ENCODE results near the gene WDFY2.
"Not testable (repeated sequence)": the region's sequence is repeated elsewhere in the genome, so short reads cannot be mapped to it uniquely, and the experiment has no call there.

WDFY2 gene

DNA sequence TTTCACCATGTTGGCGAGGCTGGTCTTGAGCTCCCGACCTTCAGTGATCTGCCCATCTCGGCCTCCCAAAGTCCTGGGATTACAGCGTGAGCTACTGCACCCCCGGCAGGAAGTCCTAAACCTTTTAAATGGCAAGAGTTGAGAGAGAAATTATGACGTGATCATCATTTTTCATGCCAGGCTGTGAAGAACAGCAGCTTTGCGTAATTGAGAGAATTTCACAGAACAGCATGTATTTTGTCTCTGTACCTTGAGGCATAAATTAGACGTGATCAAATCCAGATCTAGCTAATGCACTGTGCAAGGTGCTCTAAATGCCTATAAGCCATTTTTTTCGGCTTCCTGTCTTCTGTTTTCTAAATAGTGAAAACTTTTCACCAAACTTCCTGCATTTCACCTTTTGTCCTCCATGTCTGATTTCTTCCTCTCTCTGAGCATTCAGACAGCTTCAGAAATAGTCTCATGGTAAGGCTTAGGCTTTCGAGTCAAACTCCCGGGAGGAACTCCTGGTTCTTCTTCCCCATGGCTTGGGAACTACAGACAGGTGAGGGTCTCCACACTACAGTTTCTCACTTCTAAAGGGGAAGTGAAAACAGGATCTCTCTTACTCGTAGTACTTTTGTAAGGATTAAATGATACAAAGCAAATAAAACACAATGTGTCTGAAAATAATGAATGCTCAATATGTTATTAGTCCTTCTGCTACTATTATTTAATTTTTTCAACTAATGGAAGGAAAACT is 51.0 kb downstream of the WDFY2 start:
- DNase-seq, result no peak

GRCh38 chr13:51636349-51636890 is 52.2 kb downstream of the WDFY2 start:
- DNase-seq, result no peak

DNA sequence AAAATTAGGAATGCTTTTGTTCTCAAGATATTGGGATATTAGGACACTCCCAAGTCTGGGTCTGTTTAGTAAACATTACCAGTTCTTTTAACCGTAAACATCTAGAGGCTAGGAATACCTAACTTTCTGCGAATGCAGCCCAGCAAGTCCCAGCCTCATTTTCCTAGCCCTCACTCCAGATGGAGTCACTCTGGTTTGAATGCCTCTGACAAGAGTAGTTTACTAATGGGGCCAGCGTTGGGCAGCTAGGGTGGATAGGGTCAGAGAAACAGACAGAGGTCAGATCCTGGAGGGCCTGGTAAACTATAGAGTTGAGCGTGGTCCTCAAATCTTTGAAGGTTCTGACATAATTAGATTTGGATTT is 53.6 kb downstream of the WDFY2 start:
- DNase-seq, result no peak

GRCh38 chr13:51638216-51638871 is 54.1 kb downstream of the WDFY2 start:
- DNase-seq, result no peak

GRCh38 chr13:51639171-51639570 is 54.9 kb downstream of the WDFY2 start:
- no peak for DNase-seq

DNA sequence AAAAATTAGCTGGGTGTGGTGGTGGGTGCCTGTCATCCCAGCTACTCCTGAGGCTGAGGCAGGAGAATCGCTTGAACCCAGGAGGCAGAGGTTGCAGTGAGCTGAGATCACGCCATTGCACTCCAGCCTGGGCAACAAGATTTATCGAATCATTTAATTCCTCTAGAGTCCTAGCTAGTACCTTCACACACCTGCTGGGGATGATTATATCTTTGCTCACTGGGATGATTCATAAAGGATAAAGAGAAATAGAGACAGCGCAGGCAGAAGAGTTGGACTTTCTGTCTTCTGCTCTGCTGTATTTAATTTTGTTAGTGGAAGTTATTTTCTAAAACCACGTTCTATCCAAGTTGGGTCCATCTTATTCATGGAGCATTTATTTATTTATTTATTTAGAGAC is 56.4 kb downstream of the WDFY2 start:
- DNase-seq, result not testable (repeated sequence)

GRCh38 chr13:51643105-51643881 is 59.0 kb downstream of the WDFY2 start:
- no peak for DNase-seq

GRCh38 chr13:51643882-51644281 is 59.6 kb downstream of the WDFY2 start:
- no peak for DNase-seq

- DNase-seq, result no peak
Observed at GRCh38 chr13:51644654-51645053, 60.4 kb downstream of the WDFY2 start.

DNA sequence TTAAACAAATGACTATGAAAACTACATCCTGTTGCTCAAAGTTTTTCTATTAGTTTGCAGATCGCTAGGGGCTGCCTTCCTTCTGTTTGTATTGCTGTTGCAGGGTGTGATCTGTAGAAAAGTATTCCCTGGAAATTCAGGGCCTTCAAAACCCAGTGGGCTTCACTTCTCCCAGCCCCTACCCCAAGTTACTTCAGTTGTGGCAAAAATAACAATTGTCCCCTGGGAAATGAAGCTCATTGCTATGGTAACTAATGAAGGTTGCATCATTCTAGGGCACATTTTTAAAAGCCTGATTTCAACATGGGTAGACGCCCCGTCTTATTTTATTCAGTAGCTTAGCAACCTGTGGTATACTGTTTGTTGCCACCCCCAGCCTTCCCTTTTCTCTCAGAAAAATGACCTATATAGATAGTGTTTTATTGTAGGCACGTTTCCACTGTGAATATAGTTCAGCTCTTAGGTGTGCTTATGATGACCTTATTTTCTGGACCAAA is 60.9 kb downstream of the WDFY2 start:
- no peak for DNase-seq

DNA sequence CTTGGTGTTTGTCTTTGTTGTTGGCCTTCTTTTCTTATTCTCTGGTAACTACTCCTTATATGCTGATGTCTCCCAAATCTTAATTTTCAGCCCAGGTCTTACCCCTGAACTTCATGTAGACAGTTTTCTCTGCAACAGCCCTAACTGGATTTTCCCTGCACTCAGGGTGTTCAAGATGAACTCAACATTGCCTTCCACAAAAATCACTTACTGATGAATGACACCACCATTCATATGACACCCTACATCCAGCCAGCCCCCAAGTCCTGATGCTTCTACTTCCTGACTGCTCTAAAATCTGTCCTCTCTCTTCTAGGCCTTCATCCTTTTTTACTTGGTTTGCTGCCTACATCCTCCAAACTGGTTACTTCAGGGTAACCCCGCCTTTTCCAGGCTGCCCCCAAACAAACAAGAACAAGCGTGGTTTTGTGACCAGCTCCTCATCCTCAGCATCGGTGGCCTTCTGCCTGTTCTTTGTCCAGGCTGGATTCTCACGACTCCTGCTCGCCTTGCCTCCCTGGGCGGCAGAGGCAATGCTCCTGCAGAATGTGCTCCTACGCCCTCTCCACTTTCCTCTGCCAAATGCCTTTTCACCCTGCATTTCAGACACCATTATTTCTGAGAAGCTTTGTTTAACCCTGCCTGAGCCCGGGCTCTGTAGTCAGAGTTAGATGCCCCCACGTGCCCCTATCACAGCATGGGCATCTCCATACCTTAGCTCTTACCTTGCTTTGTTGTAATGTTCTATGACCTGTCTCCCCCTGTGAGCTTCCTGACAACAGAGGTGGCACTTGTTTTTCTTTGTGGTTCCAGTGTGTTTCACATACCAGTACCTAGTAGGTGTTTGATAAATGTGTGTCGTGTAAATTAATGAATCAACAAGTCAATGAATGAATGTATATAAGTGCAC is 61.8 kb downstream of the WDFY2 start:
- DNase-seq, result no peak

DNA sequence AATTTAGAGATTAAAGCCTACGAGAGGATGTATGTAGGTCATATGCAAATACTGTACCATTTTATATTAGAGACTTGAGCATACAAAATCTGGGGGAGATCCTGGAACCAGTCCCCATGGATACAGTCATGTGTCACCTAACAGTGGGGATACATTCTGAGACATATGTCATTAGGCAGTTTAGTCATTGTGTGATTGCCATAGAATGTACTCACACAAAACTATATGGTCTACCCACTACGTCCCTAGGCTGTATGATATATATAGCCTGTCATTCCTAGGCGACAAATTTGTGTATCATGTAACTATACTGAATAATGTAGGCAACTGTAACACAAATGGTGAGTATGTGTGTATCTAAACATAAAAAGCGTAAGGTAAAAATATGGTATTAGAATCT is 62.8 kb downstream of the WDFY2 start:
- DNase-seq, result no peak

- not testable (repeated sequence) for DNase-seq
Observed at GRCh38 chr13:51652193-51652592, 67.9 kb downstream of the WDFY2 start.

DNA sequence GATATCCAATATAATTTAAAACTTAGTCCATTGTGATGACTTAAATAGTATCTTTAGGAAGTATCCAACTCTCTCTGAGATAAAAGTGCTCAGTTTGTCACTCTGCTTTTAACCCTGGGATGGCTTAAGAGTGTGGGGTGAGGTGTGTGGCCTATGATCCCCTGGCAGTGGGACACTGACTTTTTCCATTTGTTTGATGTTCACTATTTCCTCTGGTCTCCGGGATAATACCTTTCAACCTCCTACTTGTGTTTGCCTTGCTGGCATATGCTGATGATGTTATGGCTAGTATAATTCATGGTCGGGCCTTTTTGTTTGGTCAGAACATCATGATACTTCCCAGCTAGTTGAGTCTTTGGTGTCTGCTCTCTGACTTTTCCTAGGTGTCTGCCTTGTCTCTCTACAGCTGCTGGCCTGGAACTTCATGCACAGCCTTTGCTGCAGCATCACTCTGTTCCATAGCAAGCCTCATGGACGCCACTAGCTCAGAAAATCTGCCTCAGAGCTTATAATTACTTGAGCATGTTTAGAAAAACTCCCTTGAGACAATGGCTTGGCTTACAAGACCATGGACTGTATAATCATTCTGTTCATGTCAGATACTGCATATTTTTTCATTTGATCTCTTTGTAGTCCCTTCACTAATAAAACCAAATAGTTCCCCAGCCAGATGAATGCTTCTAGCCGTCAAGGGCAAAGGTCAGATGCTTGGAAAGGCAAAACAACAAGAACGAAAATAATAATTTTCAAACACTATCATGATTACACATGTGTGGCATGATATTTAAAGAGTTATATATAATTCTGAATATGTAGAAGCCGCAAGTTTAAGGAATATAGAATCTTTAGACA is 75.2 kb downstream of the WDFY2 start:
- no peak for DNase-seq

DNA sequence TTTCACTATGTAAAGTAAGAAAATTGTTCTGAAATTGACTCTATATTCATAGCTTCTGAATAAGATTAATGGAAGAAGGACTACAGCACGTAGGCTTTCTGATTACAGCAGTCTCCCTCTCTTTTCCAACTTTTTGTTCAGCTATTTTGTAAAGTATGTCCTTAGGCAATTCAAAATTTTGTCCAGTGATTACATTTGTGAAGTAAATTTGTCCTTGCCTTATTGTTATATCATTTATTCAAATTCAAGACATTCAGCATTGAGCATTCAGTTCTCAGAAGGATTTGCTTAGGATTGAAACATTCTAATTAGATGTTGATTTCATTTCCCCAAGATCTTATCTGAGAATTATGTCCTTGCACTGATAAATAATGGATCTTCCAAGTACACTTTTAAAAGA is 76.6 kb downstream of the WDFY2 start:
- DNase-seq, result no peak

DNA sequence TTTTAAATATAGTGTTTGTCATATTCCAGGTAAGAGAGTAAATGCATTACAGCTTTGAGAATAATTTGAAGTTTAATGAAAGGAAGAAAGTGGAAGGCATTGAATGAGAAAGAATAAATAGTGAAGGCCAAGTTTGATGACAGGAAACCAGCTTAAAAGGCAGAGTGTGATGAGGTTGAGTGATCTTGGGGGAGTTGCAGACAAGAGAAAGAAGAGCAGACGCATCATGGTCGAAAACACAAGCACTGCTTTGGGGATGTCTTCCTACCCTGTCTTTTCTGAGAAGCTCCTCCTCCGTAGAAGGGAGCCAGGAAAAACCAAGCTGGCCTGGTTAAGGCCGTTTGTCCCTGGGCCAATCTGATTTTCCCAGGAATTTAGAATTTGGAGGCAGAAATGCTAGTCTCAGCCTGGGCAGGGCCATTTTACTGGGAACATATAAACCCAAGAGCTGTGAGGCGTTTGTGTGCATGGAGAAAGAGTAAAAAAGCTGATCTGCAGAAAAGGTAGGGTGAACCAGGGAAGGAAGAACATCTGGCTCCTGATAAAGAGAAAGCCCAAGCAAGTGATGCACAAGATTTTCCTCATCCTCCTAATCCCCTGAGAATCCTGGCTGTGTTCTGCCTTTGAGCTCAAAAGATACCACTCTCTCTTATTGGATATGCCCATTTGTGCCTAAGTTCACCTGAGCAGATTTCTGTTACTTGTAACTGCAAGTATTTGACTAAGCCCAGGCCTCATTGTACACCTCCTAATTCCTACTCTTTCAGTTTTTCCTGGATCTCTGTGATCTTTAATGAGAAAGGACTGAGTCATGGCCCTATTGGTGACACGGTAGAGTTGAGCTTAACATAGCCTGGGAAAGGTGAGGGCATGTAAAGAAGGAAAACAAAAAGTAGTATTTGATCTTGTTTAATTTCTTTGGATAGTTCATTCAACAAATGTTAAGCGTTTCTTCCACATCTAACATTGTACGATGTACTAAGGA is 80.0 kb downstream of the WDFY2 start:
- no peak for DNase-seq

DNA sequence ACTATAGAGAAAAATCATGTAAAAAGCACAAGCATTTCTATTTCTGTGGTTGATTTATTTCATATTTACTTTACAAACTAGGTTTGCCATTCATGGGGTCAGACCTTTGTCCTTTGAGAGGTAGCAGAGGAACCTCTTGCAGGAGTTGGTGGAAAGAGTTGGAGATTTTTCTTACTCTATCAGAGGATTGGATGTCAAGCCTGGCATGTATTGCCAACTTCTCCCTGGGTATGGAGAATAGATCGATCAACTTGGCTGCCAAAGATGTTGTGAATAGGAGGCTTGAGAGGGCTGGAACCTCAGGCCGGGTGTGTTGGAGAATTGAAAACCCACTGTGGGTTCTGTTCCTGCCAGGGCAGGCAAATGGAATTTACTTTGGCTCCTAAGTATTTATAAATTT is 81.2 kb downstream of the WDFY2 start:
- DNase-seq, result no peak

DNA sequence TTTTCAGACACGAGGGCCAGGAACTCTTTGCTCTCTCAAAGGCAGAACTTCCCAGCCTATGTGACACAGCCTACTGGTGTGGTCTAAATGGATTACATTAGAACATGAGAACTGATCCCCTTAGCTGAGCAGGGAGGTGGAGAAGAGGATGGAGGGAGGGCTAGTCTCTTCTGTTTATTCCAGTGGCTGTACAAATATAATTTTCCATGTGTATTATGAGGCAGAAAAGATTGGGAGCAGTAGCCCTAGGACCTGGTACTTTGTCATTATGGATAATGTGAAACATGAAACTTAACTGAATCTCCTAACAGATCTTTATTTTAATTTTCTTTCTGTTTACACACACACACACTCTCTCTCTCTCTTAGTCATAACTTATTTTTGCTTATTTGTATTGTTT is 82.1 kb downstream of the WDFY2 start:
- DNase-seq, result no peak

DNA sequence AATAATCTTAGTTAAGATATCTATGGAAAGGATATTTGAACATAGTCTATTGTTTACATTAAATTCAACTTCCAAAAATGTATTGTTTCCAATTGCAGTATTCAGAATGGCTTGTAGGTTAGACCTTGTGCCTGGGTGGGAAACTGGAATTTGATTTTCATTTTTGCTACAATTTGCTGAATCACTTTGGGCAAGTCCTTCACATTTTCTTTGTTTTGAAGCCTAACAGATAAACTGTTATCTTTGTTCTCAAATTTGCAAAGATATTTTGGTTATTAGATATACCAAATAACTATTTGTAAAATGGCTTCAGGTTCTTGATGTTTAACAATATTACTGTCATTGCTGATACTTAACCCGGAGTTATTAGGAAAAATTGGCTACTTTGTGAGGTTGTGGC is 82.6 kb downstream of the WDFY2 start:
- no peak for DNase-seq

DNA sequence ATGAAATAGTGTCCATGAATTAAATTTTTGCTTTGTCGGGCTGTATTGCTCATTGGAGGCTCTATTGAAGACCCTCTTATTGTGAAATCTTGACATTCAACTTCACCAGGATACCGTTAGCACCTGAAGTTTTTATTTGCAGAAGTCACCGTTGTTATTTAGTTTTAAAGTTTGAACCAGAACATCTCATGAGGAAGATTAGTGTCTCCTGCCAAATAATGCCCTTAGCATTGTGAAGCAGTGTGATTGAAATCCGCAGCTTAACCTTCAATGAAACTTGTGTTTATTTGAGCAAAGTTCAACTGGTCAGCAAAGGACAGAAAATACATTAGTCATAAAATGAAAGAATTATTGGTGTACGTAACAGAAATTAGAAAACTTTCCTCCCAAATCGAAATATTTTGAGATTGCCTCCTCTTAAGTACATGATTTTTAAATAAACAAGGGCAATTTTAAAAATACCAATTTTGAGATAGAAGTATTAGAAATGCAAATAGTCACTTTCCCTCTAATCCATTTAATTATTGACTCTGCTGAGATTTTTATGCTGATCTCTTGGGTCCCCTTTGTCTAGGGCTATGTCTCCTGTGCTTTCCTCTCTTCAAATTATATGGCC is 84.4 kb downstream of the WDFY2 start:
- no peak for DNase-seq
